Osteoblast (primary cell): ENCODE measurements around the gene EXD2. TPM values are rescaled to one million over a fixed set of nuclear protein-coding genes. Genes with fewer than 3 reads are reported as not detected.
"Not testable (repeated sequence)": the region's sequence is repeated elsewhere in the genome, so short reads cannot be mapped to it uniquely, and the experiment has no call there.

Experiments used
- DNase-seq: peaks from one replicate; pipeline ENCODE4 v3.0.0; 2011; ENCODE audit warnings: low spot score, mixed read lengths; ENCODE audit not compliant: insufficient read length; ENCODE audit errors: missing footprints
- H2AFZ ChIP-seq: 2 replicates; pipeline ENCODE4 v1.6.0; 2011; ENCODE audit warnings: mild to moderate bottlenecking, low read length
- H3K27ac ChIP-seq: 2 replicates; pipeline ENCODE4 v1.5.1; 2011; ENCODE audit warnings: mild to moderate bottlenecking, low read depth, low read length, moderate library complexity
- H3K27me3 ChIP-seq: 2 replicates; pipeline ENCODE4 v1.6.0; 2012; ENCODE audit warnings: mild to moderate bottlenecking, control low read depth, inconsistent platforms, low read length, moderate library complexity; ENCODE audit not compliant: insufficient read depth
- H3K36me3 ChIP-seq: 2 replicates; pipeline ENCODE4 v1.5.1; 2011; ENCODE audit warnings: mild to moderate bottlenecking, low read length, control low read depth, moderate library complexity; ENCODE audit not compliant: insufficient read depth
- H3K4me1 ChIP-seq: 2 replicates; pipeline ENCODE4 v1.5.1; 2011; ENCODE audit warnings: mild to moderate bottlenecking, low read length, control low read depth, moderate library complexity; ENCODE audit not compliant: insufficient read depth
- H3K4me2 ChIP-seq: 2 replicates; pipeline ENCODE4 v1.6.0; 2011; ENCODE audit warnings: mild to moderate bottlenecking, low read length; ENCODE audit not compliant: insufficient read depth
- H3K4me3 ChIP-seq: fragments of 200-600 bp; sonication (generic); 3 replicates; pipeline ENCODE4 v1.5.1; 2012; ENCODE audit warnings: mild to moderate bottlenecking, low read length, inconsistent platforms; ENCODE audit not compliant: insufficient read depth
- H3K79me2 ChIP-seq: 2 replicates; pipeline ENCODE4 v1.6.0; 2012; ENCODE audit warnings: mild to moderate bottlenecking, low read length, control low read depth, inconsistent platforms; ENCODE audit not compliant: insufficient read depth
- H3K9me3 ChIP-seq: 2 replicates; pipeline ENCODE4 v1.5.1; 2011; ENCODE audit warnings: low read depth, low read length, control low read depth
- H4K20me1 ChIP-seq: 2 replicates; pipeline ENCODE4 v1.6.0; 2012; ENCODE audit warnings: mild to moderate bottlenecking, low read length, control low read depth; ENCODE audit not compliant: insufficient read depth
- CTCF ChIP-seq: IDR thresholded peaks from 2 replicates; pipeline ENCODE4 v1.5.1; 2011; ENCODE audit warnings: mild to moderate bottlenecking, low read depth, low read length, moderate library complexity; ENCODE audit errors: extremely low read depth
- total RNA-seq: library from RNA; depleted of rRNA; stranded (reverse); fragments of >200 nt; gene quantifications from 2 replicates; pipeline ENCODE4 v1.2.3, GENCODE V29; 2012

EXD2 gene
- total RNA-seq, 1 donor: 19.9 TPM

- Histone ChIP-seq H4K20me1 (no peaks in the 10 kb centered on the region), H3K36me3 (no peaks in the 10 kb centered on the region), H3K27ac (no peak overlapping the region), H3K4me1 (no peaks in the 10 kb centered on the region), H3K9me3 (no peaks in the 10 kb centered on the region), H3K79me2 (no peaks in the 10 kb centered on the region), H2AFZ (no peak overlapping the region), H3K4me3 (no peak overlapping the region), H3K27me3 (no peaks in the 10 kb centered on the region), H3K4me2 (no peak overlapping the region)
- no peak for DNase-seq
- TF ChIP-seq CTCF: no peak
These were observed 97.8 kb downstream of the EXD2 start for GRCh38 chr14:69288956-69289705.

GRCh38 chr14:69289811-69290520 is 98.7 kb downstream of the EXD2 start:
- H3K4me2 ChIP-seq: no peak overlapping the region
- H3K4me1 ChIP-seq: no peaks in the 10 kb centered on the region
- no peak overlapping the region for H3K27ac ChIP-seq
- H3K79me2 ChIP-seq: no peaks in the 10 kb centered on the region
- no peak overlapping the region for H3K4me3 ChIP-seq
- no peak for DNase-seq
- no peak for TF ChIP-seq CTCF
- no peaks in the 10 kb centered on the region for H3K36me3 ChIP-seq
- H2AFZ ChIP-seq: no peak overlapping the region
- H3K27me3 ChIP-seq: no peaks in the 10 kb centered on the region
- H3K9me3 ChIP-seq: no peaks in the 10 kb centered on the region
- H4K20me1 ChIP-seq: no peaks in the 10 kb centered on the region

- H3K27ac ChIP-seq, H3K9me3 ChIP-seq, DNase-seq: not testable (repeated sequence)
These were observed 99.6 kb downstream of the EXD2 start for GRCh38 chr14:69290881-69291280.

GRCh38 chr14:69291396-69291795 is 100.1 kb downstream of the EXD2 start:
- no peaks in the 10 kb centered on the region for H3K9me3 ChIP-seq
- no peaks in the 10 kb centered on the region for H3K79me2 ChIP-seq
- no peak for DNase-seq
- H2AFZ ChIP-seq: no peak overlapping the region
- H3K36me3 ChIP-seq: no peaks in the 10 kb centered on the region
- no peak overlapping the region for H3K4me3 ChIP-seq
- H3K27ac ChIP-seq: no peak overlapping the region
- H3K4me1 ChIP-seq: no peaks in the 10 kb centered on the region
- no peak for TF ChIP-seq CTCF
- no peak overlapping the region for H3K4me2 ChIP-seq
- H4K20me1 ChIP-seq: no peaks in the 10 kb centered on the region
- H3K27me3 ChIP-seq: no peaks in the 10 kb centered on the region

More at GRCh38 chr14:69290881-69291280, 99.6 kb downstream of the EXD2 start:
- H3K4me3 ChIP-seq, H3K36me3 ChIP-seq, H3K4me2 ChIP-seq, H3K79me2 ChIP-seq, H4K20me1 ChIP-seq, H3K27me3 ChIP-seq, H2AFZ ChIP-seq, H3K4me1 ChIP-seq: not testable (repeated sequence)
